IPS-NIHi7 (cell line): Measurements from ENCODE around the gene OGFR.

Experiments used
- DNase-seq: peaks from one replicate; pipeline ENCODE4 v3.0.0; 2012; ENCODE audit warnings: mixed read lengths; ENCODE audit errors: extremely low spot score

The OGFR gene

GRCh38 chr20:62815066-62815991 lies 10.7 kb downstream of the OGFR start:
- DNase-seq: peak; percentile 83

GRCh38 chr20:62816031-62816883 lies 11.6 kb downstream of the OGFR start:
- peak; percentile 87 for DNase-seq

GRCh38 chr20:62816884-62817873 lies 12.5 kb downstream of the OGFR start, which contains the start of gene COL9A3:
TSS of gene COL9A3 (plus strand) at chr20:62817050. CDS start at chr20:62817065, 15 bp downstream.
- peak; percentile 48 for DNase-seq

GRCh38 chr20:62817975-62818591 lies 13.4 kb downstream of the OGFR start:
- DNase-seq: no peak

- DNase-seq: no peak
Measured at GRCh38 chr20:62818592-62819493, 14.2 kb downstream of the OGFR start.

- no peak for DNase-seq
Measured at GRCh38 chr20:62819494-62820174, 15.0 kb downstream of the OGFR start.

GRCh38 chr20:62820208-62820961 lies 15.8 kb downstream of the OGFR start:
- no peak for DNase-seq

GRCh38 chr20:62820962-62821725 lies 16.5 kb downstream of the OGFR start:
- DNase-seq: no peak

- no peak for DNase-seq
Measured at GRCh38 chr20:62821726-62822210, 17.1 kb downstream of the OGFR start.

GRCh38 chr20:62822239-62822787 lies 17.7 kb downstream of the OGFR start:
- no peak for DNase-seq

GRCh38 chr20:62822788-62823651 lies 18.4 kb downstream of the OGFR start:
- DNase-seq: peak; percentile 70

GRCh38 chr20:62823688-62824475 lies 19.2 kb downstream of the OGFR start:
- DNase-seq: peak; percentile 79

GRCh38 chr20:62824476-62825332 lies 20.1 kb downstream of the OGFR start:
- DNase-seq: peak; percentile 83

- no peak for DNase-seq
Measured at GRCh38 chr20:62825333-62825985, 20.8 kb downstream of the OGFR start.
